DMS79 treated with DMSO at 0.1 percent for 48 hours (cell line): Measurements from ENCODE around the gene ARL14EP.

Experiments used
- DNase-seq: peaks from one replicate; lab custom pipeline; 2025; lab: John Stamatoyannopoulos, UW

Gene ARL14EP

GRCh38 chr11:30322826-30323710 is at the start of gene ARL14EP:
TSS of gene ARL14EP (plus strand) at chr11:30323104. CDS start at chr11:30330949, 7,845 bp downstream.
- peak; percentile 93 for DNase-seq

GRCh38 chr11:30277176-30277575 is 45.7 kb upstream of the ARL14EP start:
- no peak for DNase-seq

- no peak for DNase-seq
Observed at GRCh38 chr11:30279796-30280195, 43.1 kb upstream of the ARL14EP start.

- DNase-seq, result no peak
Observed at GRCh38 chr11:30281476-30282288, 41.2 kb upstream of the ARL14EP start.

GRCh38 chr11:30282289-30282631 is 40.6 kb upstream of the ARL14EP start:
- DNase-seq, result no peak

GRCh38 chr11:30284836-30285235 is 38.1 kb upstream of the ARL14EP start:
- no peak for DNase-seq

- DNase-seq, result no peak
Observed at GRCh38 chr11:30285416-30286121, 37.3 kb upstream of the ARL14EP start.

- no peak for DNase-seq
Observed at GRCh38 chr11:30291331-30291730, 31.6 kb upstream of the ARL14EP start.

GRCh38 chr11:30292545-30292944 is 30.4 kb upstream of the ARL14EP start:
- no peak for DNase-seq

GRCh38 chr11:30295178-30295885 is 27.6 kb upstream of the ARL14EP start:
- DNase-seq, result no peak

- no peak for DNase-seq
Observed at GRCh38 chr11:30304620-30305019, 18.3 kb upstream of the ARL14EP start.

GRCh38 chr11:30310623-30311022 is 12.3 kb upstream of the ARL14EP start:
- DNase-seq, result no peak

- no peak for DNase-seq
Observed at GRCh38 chr11:30311189-30311588, 11.7 kb upstream of the ARL14EP start.

- no peak for DNase-seq
Observed at GRCh38 chr11:30312243-30312642, 10.7 kb upstream of the ARL14EP start.

- DNase-seq, result no peak
Observed at GRCh38 chr11:30313580-30313979, 9.3 kb upstream of the ARL14EP start.

GRCh38 chr11:30314625-30315024 is 8.3 kb upstream of the ARL14EP start:
- no peak for DNase-seq

- DNase-seq, result no peak
Observed at GRCh38 chr11:30316237-30316636, 6.7 kb upstream of the ARL14EP start.

- DNase-seq, result no peak
Observed at GRCh38 chr11:30317030-30317429, 5.9 kb upstream of the ARL14EP start.

- no peak for DNase-seq
Observed at GRCh38 chr11:30321321-30321720, 1.6 kb upstream of the ARL14EP start.

GRCh38 chr11:30322191-30322590 is 713 bp upstream of the ARL14EP start:
- DNase-seq, result no peak

GRCh38 chr11:30326114-30326778 is 3.3 kb downstream of the ARL14EP start:
- no peak for DNase-seq
